Left renal cortex interstitium (tissue), 4 donors: ENCODE results near the gene HDAC4. TPM values are rescaled to one million over a fixed set of nuclear protein-coding genes. Genes with fewer than 3 reads are reported as not detected.

Source experiments
- DNase-seq, 4 donors: peaks; one replicate each; pipeline ENCODE4 v3.0.0-alpha.2; 2013; ENCODE audit warnings: low read depth in 4 of 4, low spot score in 2 of 4, missing footprints in 1 of 4
- polyA plus RNA-seq, 4 donors: library from polyadenylated mRNA; unstranded; fragments of 120-200 nt; gene quantifications; one replicate each; pipeline ENCODE4 v1.2.1, GENCODE V29; 2013; ENCODE audit not compliant: insufficient read length in 4 of 4

Gene HDAC4
- polyA plus RNA-seq, 4 donors = 10.5 to 21.1 (median 14.3) TPM

DNA sequence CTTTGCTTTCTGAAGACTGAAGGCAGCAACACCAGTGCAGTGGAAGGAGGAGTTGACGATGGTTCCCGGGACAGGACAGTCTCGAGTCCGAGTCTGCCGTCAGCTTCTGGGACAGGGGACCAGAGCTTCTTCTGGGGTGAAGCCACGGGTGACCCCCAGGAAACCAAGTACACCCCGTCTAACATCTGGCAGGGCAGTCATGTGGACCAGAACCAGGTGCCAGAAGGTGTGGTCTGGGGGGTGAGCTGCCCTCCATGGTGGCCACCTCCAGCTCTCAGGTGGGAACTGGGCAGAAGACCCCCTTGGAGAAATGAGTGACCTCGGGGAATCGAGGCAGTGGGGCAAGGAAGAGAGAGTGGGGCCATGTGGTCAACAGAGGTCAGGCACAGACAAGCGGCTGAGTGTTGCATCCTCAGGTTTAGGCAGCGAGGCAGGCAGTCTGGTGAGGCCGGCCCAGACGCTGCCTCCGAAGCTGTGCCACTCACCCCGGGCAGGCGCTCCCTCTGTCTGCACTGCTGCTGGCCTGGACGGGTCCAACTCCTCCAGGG is 204.3 kb downstream of the HDAC4 start:
- no peak for DNase-seq

- no peak for DNase-seq
Measured at GRCh38 chr2:239195992-239196391, 204.8 kb downstream of the HDAC4 start.

DNA sequence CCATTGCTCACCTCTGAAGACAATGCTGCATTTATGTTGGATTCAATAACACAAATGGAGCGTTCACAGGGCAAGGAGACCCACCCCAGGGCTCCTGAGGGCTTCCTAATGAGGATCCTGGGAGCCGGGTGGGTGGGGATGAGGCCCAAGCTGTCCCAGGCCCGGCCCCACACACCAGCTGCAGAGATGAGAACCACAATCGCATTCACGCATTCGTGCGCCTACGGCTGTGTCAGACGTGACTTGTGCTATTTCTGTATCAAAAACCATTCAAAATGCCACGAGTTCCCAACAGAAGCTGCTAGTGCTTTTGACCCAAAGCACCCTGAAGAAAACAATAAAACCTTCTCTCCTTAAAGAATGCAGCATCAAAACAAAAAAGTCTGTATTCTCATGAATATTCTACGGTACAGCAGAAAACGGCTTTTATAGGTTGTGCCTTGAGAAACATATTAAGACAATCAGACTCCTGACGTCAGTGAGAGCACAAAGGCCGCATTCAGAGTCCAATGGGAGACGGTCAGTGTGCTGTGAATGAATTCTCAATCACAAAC is 205.4 kb downstream of the HDAC4 start:
- no peak for DNase-seq

DNA sequence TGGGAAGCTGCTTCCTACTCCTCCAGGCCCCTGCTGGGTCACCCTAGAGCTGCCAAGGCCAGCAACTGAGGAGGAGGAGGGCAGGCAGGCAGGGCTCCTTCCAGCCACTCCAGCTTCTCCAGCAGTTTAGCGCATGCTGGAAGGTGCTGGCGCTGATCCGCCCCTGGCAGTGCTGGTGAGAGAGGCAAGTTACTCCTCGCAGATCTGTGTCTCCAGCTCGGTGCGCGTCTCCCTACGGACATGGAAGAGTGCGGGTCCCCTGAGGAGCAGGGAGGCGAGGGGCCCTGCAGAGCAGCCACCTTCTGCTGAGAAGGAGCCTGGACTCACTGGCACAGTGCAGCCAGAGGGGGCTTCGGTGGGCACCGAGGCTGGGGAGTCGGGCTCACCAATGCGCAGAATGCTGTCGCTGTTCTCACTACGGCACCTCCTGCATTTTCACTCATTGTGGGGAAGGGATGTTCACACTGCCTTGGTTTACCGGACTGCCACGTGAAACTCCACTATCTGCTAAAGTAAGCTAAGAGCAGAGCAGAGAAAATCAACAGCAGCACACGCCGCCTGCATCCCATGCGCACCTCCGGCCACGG is 206.0 kb downstream of the HDAC4 start:
- DNase-seq = no peak

DNA sequence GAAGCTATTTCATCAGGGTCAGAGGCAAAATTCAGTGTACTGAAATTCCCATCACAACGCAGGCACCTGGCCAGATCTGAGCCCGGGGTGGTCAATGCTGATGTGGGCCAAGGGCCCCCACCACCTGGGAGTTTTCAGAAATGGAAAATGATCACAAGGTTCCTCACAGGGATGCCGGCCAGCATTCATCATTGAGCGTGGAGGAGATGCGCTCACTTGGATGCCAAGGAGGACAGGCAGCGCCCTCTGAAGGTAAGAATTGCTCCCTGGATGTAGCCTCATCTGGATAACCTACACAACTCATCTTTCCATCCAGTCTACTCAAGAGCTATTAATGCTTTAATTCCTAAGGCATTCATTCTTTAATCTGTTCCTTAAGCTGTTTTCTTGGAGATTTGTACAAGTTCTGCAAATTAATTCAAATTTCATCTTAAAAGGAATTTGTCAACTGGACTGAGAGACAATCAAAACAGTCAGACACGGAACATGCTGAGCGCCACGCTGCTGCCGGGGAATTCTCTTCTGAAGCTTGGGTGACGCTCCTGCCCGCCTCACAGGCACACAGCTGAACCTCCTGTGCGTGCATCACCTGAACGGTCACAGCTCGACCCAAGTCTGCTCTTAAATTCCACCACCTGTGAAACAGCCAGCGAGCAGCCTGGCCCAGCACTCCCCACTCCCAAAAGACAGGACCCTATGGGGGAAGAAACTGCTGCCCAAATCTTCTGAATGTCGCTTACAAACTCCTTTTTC is 206.7 kb downstream of the HDAC4 start:
- no peak for DNase-seq

GRCh38 chr2:239193401-239193811 is 207.4 kb downstream of the HDAC4 start:
- DNase-seq = no peak

GRCh38 chr2:239192975-239193374 is 207.8 kb downstream of the HDAC4 start:
- DNase-seq = no peak

DNA sequence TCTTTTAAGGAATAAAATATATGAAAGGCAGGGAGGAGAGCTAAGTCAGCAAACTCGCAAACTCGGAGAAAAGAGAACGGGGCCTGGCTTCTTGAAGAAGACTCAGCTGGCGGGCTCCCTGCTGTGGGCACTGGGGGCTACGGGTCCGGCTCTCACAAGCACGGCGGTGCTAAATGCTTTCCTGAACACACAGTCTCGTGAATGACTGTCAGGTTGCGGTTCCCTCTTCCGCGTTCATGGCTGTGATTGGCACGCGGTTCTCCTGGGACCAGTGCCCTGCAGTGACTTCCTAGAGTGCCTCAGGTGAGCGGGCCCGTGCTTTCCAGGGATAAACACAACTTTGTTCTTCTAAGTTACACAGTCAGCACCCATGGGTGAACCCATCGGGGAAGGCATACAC is 208.4 kb downstream of the HDAC4 start:
- DNase-seq = no peak

- DNase-seq = no peak
Measured at GRCh38 chr2:239190921-239191885, 209.6 kb downstream of the HDAC4 start.

DNA sequence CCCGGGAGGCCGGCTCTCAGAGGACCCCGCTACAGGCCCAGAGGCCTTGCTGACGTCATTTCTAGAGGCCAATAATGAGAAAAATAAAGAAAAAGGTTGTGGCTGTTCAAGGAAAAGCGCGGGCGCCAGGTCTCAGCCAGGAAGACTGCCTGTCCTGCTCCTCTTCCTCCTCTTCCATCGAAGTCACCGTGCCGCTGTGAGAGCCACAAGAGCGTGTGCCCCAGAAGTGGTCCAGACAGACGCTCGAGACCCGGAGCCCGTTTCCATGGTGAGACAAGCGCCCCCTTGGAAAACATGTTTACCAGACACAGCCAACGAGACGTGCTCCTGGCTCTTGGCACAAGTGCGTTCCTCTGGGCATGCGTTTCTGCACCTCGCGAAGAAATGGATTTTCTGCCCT is 210.5 kb downstream of the HDAC4 start:
- no peak for DNase-seq

GRCh38 chr2:239189711-239190131 is 211.1 kb downstream of the HDAC4 start:
- no peak for DNase-seq

DNA sequence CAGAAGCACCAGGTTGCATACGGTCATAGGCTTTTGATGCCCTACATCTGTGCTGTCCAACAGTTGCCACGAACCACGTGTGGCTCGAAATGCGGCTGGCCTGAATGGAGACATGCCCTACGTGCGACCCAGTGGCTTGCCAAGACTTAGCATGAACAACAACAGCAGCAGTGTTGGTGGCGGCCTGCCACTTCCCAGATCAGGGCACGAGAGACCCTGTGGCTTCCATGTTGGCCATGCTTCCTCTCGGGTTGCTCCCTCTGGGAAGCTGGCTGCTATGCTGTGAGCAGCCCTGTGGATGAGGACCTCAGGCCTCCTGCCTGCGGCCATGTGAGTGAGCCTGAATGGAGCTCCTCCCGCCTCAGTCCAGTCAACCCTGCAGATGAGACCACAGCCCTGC is 212.3 kb downstream of the HDAC4 start:
- DNase-seq = no peak

GRCh38 chr2:239187464-239188253 is 213.2 kb downstream of the HDAC4 start:
- DNase-seq = no peak

DNA sequence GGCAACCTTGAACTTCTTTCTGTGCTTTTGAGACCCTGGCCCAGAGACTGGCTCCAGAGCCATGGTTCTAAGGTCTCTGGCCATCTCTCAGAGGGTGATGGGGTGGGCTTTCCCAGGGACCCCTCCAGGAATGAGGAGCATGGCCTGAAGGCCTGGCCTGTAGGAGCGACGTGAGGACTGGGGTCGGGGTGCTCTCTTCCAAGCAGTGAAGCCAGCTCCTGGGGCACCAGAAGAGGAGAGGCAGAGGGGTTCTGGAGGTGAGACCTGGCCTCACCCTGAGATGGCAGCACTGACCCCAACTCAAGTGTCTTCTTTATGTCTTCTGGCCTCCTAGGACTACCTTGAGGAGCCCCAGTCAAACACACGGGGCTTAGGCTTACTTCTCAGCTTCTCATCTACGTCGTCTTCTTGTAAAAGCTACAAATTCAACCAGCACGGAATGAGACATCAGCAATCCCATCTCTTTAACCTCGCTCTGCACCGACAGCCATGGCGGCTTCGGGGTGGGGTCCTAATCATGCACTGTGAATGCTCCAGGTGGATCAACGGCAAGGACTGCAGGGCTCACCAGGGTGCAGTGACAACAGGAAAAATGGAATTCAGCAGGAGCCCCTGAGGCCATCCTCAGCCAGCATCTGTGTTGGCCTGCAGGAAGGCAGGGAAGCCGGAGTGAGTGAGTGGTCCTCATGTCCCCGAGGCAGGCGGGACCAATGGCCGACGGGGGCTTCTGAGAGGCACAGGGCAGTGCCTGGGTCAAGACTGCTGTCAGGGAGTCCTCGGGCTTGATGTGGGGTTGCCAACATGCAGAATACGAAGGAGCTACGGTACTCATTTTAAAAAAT is 214.1 kb downstream of the HDAC4 start:
- no peak for DNase-seq

- no peak for DNase-seq
Measured at GRCh38 chr2:239184968-239185903, 215.6 kb downstream of the HDAC4 start.

GRCh38 chr2:239184179-239184578 is 216.6 kb downstream of the HDAC4 start:
- DNase-seq = no peak

DNA sequence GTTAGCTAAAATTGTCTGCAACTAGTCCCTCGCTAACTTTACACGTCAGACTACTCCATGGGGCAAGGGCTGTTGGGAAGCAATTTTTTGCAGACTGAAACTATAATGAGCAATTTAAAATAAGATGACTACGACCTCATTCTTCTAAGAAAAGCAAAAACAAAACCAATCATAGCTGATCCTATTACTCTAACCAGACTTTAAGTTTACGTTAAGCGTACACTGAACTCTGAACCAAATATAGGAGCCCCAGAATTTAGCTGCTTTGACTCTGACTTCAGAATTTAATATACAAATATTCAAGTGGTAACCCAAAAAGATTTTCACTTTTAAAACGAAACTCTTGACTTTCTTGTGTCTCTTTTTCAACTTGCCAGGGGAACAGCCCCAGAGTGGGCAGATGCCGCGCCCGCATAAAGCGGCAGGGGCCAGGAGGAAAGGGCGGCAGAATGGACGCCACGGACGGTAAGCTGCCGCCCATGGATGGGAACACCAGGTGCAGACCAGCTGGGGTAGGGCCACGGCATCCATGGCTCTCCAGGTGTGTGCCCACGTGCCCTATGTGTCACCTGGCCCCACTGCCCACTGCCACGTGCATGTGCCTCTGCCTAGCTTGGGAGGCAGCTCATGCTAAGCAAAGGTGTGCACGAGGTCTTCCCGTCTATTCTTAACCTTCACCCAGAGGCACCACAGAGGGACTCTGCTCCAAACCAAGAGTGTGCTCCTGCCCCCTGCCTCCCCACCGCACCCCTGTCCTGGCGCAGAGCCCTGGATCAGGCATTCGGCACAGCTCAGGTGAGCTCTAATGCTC is 217.6 kb downstream of the HDAC4 start:
- no peak for DNase-seq
